Glomerular visceral epithelial cell (primary cell): ENCODE measurements around the gene DPPA4.

Source experiments
- DNase-seq: peaks from one replicate; pipeline ENCODE4 v3.0.0-alpha.2; 2016; ENCODE audit errors: extremely low spot score

The DPPA4 gene

DNA sequence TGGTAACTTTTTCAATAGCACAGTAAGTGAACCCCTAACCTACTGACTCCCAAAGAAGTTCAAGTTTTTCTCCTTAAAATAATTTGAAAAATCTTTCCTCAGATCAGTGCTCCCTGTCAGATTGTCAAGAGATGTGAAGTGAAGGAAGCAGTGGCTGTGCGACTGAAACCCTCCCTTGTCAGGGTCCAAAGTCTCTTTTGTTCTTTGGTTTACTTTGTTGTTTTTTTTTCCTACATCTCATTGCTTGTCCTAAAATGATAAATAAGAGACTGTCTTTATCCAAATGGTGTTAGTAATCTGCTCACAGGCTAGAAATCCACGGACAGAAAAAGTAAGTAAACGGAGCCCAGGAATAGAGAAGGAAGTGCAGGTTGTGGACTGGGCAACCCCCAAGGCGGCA, 976 bp upstream of the DPPA4 start:
- DNase-seq = no peak

DNA sequence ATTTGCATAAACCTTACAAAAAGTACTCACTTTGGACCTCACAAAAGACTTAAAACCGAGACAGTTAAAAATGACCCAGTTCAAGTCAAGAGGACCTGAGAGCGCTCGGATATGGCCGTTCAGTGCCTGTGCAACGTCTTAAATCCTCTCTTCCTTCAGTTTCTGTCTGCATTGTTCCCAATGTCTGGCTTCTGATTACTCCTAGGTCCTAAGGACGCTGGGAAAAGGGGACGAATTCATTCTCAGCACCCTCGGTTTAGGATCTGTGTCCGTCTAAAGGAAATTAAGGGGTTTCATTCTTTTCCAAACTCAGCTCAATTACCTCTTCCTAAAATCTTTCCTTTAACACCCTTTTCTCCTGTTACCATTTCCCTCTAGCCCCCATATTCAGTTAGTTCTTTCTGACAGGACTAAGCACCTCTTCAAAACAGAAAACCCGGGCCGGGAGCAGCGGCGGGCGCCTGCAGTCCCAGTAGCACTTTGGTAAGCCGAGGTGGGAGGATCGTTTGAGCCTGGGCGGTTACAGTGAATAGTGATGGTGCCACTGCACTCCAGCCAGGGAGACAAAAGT, 970 bp downstream of the DPPA4 start:
- DNase-seq = no peak

DNA sequence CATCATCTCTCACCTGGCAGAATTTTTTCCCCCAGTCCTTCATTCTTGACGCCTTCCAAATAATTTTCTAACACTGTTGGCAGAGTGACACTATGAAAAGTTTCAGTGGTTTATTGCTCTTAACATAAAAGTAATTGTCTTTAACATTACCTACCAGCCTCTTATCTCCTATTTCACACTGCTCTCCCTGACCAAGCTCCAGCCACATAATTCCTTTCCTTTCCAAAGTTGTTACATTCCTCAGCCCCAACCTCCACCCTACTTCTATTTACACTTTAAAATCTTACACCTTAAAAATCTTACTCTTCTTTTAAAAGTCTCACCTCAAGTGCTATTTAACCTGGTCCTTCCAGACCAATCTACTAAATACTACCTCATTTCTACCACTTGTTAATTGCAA, 2.8 kb downstream of the DPPA4 start:
- no peak for DNase-seq

DNA sequence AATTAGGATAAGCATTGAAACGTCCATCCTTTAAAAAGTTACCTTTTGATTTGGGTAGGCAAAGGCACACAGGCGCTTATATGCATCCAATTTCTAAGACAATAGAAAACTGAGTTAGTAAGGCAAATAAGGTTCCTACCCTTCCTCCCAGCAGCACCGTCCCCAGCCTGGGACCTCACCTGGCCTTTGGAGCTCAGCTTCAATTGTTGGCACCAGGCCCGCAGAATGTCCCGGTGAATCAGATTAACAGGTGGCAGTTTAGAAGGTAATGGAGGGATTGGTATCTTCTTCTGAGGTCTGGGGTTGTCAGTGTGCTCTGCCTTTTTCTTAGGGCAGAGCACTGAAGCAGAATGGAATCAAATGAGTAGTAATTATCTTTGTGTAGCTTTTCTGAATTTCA, 5.7 kb downstream of the DPPA4 start:
- no peak for DNase-seq

DNA sequence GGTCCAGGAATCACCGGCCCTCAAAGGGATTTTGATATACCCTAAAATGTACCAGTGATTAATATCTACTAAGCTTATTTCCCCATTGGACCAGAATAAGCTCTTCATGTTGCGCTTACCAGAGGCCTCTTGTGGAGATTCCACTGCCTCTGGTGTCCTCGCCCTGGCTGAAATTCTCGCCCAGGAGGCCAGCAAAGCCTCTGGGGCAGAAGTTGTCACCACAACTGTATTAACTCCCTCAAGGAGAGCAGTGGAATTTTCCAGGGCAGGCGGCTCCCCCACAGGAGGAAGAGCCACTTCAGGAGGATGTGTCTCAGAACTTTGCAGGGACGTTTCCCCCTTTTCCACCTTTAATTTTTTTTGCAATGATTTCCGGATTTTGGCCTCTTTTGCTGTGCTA, 6.9 kb downstream of the DPPA4 start:
- no peak for DNase-seq

DNA sequence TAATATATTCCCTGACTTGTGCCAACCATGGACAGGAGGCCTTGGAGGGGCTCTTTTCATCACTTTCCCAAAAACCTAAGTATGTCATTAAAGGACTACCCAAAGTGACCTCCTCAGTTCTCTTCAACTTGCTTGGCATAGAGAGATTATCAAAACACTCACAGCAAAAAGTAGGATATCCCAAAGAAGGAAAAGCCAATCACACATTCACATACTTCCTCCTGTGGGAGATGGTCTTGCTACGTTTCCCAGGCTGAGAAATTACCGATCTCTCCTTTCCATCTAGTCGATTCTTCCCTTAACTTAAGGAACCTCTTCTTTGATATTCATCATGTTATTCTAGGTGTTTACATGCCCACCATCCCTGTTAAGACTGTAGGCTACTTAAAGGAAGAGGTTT, 9.1 kb downstream of the DPPA4 start:
- no peak for DNase-seq

DNA sequence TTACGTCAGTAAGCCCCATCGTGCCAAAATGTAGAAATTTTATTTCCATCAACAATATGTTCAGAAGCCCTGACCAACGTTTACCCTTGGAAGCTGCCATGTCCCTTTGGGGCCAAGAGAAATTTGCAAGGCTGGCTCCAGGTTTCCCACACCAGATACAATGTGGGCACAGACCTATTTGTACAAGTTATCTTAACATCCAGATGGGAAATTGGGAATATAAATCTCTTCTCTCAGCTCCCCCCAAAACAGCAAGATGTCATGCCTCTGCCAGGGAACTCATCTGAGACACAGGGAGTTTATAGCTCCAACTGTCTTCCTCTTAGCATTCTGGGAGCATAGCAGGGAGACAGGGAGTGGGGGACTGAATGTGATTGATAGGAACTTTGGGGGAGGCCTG, 11.7 kb downstream of the DPPA4 start:
- DNase-seq = no peak

DNA sequence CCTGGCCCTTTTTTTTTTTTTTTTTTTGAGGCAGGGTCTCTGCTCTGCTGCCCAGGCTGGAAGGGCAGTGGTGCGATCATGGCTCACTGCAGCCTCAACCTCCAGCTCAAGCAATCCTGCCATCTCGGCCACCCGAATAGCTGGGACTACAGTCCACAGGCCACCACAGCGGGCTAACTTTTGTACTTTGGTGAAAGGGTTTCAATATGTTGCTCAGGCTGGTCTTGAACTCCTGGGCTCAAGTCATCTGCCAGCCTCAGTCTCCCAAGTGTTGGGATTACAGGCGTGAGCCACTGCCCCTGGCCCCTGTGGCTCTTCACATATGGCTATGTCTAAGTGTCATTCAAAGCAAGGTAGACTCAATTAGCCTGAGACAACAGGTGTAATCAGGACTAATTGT, 12.2 kb downstream of the DPPA4 start:
- no peak for DNase-seq

DNA sequence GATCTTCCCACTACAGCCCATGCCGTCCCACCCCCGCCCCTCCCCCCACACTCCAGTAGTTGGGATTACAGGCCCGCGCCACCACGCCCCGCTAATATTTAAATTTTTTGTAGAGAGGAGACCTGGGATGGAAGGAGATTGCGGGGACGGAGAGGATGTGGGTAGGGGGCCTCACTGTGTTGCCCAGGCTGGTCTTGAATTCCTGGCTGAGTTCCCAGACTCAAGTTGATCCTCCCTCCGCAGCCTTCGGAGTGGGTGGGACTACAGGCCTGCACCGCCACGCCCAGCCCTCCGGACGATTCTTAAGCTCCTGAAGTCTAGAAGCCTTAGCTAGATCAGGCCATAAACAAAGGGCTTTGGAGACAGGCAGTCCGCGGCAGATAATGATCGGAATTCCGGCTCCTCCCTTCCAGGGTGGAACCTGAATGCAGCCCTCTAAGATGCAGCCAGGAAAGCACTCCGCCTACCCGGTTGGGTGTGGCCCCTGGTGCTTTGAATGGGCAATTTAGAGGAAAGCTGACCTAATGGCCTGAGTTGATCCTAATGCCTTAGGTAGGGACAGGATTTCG, 21.1 kb downstream of the DPPA4 start, which contains the start of gene DPPA2:
Gene DPPA2, minus strand, starts transcription at position 356 of the 569 bp plus-strand sequence. CDS start 1,975 bp downstream, outside the sequence.
- no peak for DNase-seq

DNA sequence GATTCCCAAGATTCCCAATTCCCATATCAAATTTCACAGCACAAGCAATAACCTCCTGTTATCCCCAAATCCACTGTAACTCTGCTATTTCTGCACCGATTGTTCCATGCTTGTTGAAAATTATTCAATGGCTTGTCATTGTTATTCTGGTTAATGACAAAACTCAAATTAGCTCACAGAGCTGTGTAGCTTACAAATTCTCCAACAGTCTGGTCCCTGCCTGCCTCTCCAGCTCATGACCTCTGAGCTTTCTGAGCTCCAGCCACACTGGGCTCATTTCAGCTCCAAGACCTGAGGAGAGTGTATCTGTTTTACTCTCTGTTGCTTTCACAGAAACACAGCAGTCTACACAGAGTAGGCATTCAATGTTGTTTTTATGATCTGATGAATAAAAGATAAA, 24.3 kb downstream of the DPPA4 start:
- no peak for DNase-seq

DNA sequence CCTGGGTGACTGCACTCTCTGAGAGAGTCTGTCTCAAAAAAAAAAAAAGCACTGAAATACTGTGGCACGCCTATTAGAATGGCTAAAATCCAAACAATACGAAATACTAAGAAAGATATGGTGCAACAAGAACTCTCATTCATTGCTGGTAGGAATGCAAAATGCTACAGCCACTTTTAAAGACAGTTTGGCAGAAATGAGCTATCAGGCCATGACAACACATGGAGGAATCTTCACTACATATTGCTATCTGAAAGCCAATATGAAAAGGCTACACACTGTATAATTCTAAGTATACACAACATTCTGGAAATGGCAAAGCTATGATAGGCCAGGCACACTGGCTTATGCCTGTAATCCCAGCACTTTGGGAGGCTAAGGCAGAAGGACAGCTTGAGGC, 39.9 kb downstream of the DPPA4 start:
- DNase-seq = no peak

DNA sequence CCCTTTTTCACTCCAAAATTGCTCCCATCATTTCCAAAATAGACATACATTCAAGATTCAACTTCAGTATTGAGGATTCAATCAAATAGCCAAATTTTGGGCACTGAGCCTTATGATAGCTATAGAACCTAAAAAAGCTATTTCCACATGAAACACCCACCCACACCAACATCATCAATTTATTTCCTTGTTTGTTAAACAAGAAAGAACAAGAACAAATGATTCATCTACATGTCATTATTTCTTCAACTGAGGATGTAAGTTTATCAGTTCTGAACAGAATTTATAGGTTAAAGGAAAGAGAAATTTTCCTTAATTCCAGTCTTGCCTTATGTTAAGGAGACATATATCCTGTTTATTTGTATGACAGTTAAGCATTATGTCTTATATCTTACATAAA, 53.3 kb downstream of the DPPA4 start:
- no peak for DNase-seq

DNA sequence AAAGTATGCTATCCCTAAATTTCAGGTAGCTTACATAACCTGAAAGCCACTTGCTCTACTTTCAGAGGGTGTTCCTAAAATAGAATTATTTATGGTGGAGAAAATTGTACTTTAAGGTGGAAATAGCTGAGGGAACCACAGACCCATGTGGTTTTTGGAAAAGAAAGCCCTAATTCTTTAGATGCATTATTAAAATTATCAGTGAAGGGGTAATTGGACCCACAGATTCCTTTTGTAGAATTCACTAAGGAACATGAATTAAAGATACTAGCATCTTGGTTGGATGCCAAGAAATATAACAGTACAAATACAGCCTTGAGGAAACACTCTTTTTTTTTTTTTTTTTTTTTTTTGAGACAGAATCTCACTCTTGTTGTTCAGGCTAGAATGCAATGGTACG, 58.8 kb downstream of the DPPA4 start:
- no peak for DNase-seq

DNA sequence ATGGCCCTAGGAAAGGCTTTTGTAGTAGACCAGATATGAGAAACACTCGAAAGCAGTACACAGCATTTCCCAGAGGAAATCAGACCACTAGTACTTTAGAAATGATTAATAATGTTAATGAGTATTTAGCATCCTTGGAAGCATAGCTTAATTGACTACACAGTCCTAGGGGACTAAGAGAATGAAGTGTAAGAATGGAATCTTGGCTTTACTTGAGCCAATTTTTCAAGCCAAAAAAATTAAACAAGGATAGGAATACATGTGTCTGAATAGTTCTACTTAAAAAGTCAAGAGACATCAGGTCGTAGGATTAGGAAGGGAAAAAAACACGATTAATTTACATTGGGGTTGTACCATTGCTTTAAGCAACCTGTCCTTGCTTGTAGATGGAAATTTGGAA, 59.2 kb downstream of the DPPA4 start:
- no peak for DNase-seq
